NB4 (cell line): ENCODE data around the gene CACNB3.

Experiments
- DNase-seq: peaks from one replicate; pipeline ENCODE4 v3.0.0; 2010; ENCODE audit warnings: low read depth
- H3K4me3 ChIP-seq: one replicate; pipeline ENCODE4 v1.5.1; 2011; ENCODE audit warnings: mild to moderate bottlenecking, low read depth, low read length, moderate library complexity
- CTCF ChIP-seq: IDR thresholded peaks from one replicate; pipeline ENCODE4 v1.5.1; 2012; ENCODE audit warnings: low read depth, low read length
- MAX ChIP-seq: IDR thresholded peaks from 2 replicates; pipeline ENCODE4 v1.6.1; 2011; ENCODE audit warnings: low read depth, low read length
- MYC ChIP-seq: IDR thresholded peaks from 2 replicates; pipeline ENCODE4 v1.6.1; 2011; ENCODE audit warnings: low read depth, low read length
- POLR2A ChIP-seq: IDR thresholded peaks from 2 replicates; pipeline ENCODE4 v1.6.1; 2011; ENCODE audit warnings: mild to moderate bottlenecking; ENCODE audit not compliant: insufficient read length; ENCODE audit errors: extremely low read depth

The CACNB3 gene

GRCh38 chr12:48803675-48804074 lies 14.6 kb upstream of the CACNB3 start:
- no peak for TF ChIP-seq CTCF
- no peak for TF ChIP-seq MYC
- no peak for TF ChIP-seq MAX
- TF ChIP-seq POLR2A = no peak
- DNase-seq = no peak
- H3K4me3 ChIP-seq = no peak overlapping the region

GRCh38 chr12:48807981-48808380 lies 10.3 kb upstream of the CACNB3 start:
- TF ChIP-seq POLR2A = no peak
- TF ChIP-seq CTCF = no peak
- no peak for TF ChIP-seq MYC
- TF ChIP-seq MAX = no peak
- H3K4me3 ChIP-seq = no peak overlapping the region
- DNase-seq = no peak

GRCh38 chr12:48810903-48811431 lies 7.3 kb upstream of the CACNB3 start:
- H3K4me3 ChIP-seq = no peak overlapping the region
- no peak for DNase-seq
- no peak for TF ChIP-seq MYC
- no peak for TF ChIP-seq MAX
- TF ChIP-seq CTCF = no peak
- no peak for TF ChIP-seq POLR2A

- no peak overlapping the region for H3K4me3 ChIP-seq
- DNase-seq = no peak
- TF ChIP-seq MYC (no peak), CTCF (no peak), MAX (no peak), POLR2A (no peak)
These were observed 6.7 kb upstream of the CACNB3 start for GRCh38 chr12:48811437-48812090.

GRCh38 chr12:48812389-48812788 lies 5.9 kb upstream of the CACNB3 start:
- H3K4me3 ChIP-seq = no peak overlapping the region
- no peak for TF ChIP-seq MYC
- TF ChIP-seq MAX = no peak
- TF ChIP-seq CTCF = no peak
- no peak for TF ChIP-seq POLR2A
- DNase-seq = no peak
